Activated T-cell treated with anti-CD3 and anti-CD28 coated beads for 24 hours (primary cell): Measurements from ENCODE around the gene SLC20A1.

Experiments used
- DNase-seq: peaks from one replicate; pipeline ENCODE4 v3.0.0-alpha.2; 2020; ENCODE audit warnings: low read depth

The SLC20A1 gene

DNA sequence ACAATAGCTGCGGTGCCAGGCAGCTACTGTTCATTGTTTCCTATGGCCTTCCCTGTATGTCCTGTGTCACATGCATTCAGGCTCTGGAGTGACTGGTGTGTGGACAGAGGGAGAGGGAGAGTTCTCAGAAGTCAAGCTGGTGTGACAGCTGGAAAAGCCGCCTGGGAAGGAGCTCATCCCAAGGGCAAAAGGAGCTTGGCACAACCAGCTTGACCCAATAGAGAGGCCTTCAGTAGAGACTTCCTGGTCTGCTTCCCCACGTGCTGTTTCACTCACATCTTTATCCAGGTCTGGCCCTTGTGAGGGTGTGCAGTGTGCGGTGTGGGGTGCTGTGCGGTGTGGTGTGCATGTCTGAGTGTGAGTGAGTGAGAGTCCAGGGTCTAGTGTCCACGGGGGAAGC is 64.0 kb downstream of the SLC20A1 start:
- no peak for DNase-seq

DNA sequence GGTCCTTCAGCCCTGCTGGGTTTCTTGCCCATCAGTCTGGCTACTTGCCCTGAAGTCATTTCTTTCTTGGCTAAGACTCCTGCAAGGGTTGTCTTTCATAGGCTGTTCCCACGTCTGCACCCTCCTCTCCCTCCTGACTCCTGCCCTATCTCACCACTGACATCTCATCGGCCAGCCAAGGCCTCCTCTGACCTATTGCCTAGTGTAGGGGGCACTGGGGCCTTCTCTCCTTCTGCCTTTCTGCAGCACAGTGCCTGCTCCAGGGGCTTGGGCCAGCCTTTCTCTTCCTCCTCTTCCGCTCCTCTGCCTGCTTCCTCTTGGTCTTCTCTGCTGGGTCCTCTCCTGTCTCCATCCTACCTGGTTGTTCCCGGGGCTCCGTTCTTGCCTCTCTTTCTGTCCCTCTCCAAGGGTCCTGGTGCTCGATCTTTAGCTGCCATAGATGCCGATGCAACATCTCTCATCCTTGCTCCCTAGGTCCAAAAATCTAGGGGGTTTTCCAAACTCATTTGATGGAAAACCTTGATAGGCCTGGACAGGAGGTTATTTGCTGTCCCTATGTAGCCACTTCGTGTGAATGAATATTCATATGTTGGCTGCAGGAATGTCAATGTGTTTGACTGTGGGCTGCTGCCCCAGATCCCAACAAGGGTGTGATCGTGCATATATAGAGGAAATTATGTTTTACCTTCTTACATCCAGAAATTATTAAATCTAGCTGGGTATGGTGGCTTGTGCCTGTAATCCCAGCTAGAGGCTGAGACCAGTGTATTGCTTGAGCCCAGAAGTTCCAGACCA is 65.4 kb downstream of the SLC20A1 start:
- no peak for DNase-seq

DNA sequence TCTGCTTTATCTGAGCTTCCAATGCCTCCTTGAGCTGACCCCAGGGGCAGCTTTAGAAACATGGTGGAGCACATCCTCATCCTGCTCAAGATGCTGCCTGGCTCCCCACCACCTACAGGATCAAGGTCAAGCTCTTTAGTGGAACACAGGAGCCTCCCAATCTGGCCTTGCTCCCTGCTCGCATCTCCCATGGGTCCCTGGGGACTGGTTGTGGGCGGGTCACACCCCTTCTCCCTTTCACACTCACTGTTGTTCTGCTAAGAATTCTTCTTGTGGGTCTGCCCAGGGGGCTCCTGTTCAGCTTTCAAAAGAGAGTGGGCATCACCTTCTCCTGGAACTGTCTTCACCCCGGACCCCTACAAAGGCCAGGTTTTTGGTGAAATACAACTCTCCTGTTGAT is 66.7 kb downstream of the SLC20A1 start:
- DNase-seq: no peak

DNA sequence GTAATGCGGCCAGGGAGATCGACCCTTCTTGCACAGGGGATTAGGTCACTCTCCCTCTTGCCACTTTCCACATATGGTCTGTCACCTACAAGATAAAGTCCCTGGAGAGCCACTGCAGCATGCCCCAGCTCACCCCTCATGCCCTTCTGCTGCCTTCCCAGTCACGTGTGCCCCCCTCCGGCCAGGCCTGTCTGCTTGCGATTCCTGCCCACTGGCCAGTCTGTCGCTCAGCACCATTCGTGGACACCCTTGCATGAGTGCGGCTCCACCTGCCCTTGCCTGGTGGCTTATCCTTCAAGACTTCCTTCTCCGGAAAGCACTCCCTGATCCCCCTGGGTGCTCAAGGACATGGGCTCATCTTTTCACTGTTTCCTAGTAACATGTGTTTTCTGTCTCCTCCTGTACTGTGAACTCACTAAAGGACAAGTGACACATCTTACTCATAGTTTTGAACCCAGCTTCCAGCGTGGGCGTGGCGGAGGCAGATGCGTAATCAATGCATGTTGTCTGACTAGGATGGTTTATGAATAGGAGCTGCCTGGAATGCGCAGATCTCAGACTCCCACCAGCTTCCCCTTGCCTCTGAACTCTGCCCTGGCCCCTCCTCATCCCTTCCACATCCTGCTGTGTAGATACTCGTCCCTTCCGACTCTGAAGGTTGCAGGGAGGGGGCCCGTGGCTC is 67.3 kb downstream of the SLC20A1 start:
- DNase-seq: no peak
